GM12892 (cell line): ENCODE measurements around the gene RFX4.

Source experiments
- POLR2A ChIP-seq: IDR thresholded peaks from 2 replicates; pipeline ENCODE4 v1.6.1; 2011; ENCODE audit warnings: low read depth, low read length, control low read depth
- POLR2AphosphoS5 ChIP-seq: IDR thresholded peaks from 2 replicates; pipeline ENCODE4 v1.6.1; 2011; ENCODE audit warnings: low read depth, low read length, control low read depth
- TAF1 ChIP-seq: IDR thresholded peaks from 2 replicates; pipeline ENCODE4 v1.6.1; 2011; ENCODE audit warnings: low read depth, mild to moderate bottlenecking, control low read depth, low read length, borderline replicate concordance

DNA sequence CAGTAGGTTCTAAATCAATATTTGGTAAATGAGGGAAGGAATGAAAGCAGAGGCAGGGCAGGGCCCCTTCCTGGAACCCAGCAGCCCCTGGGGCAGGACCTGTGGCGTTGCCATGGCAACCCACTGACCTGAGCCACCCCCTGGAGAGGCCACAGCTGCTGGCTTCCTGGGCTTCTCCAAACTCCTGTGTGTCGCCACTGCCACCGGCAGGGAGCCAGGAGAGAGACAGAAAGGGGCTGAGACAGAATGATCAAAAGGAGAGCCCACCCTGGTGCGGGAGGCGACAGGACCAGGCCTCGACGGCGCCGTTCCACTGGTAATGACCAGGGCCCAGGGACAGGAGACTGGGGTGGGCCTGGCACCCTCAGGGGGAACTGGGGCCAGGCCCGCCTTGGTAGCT, 18.2 kb downstream of the RFX4 start:
- TF ChIP-seq POLR2A (no peak), POLR2AphosphoS5 (no peak), TAF1 (no peak)
